NCI-H187 treated with DMSO at 0.1 percent for 48 hours (cell line): ENCODE measurements around the gene ZCCHC24.

Experiments
- DNase-seq: peaks from one replicate; lab custom pipeline; 2025; lab: John Stamatoyannopoulos, UW

Gene ZCCHC24

GRCh38 chr10:79445161-79445976 lies at the start of gene ZCCHC24:
Gene ZCCHC24 (minus strand): TSS chr10:79445624. CDS start chr10:79445440, 184 bp downstream.
- DNase-seq = peak; percentile 22

GRCh38 chr10:79493806-79494205 lies 48.4 kb upstream of the ZCCHC24 start:
- no peak for DNase-seq

GRCh38 chr10:79492839-79493238 lies 47.4 kb upstream of the ZCCHC24 start:
- no peak for DNase-seq

GRCh38 chr10:79492256-79492655 lies 46.8 kb upstream of the ZCCHC24 start:
- DNase-seq = no peak

- no peak for DNase-seq
Measured at GRCh38 chr10:79491143-79491835, 45.9 kb upstream of the ZCCHC24 start.

- DNase-seq = no peak
Measured at GRCh38 chr10:79490400-79491142, 45.1 kb upstream of the ZCCHC24 start.

GRCh38 chr10:79488870-79489269 lies 43.4 kb upstream of the ZCCHC24 start:
- no peak for DNase-seq

- DNase-seq = no peak
Measured at GRCh38 chr10:79488336-79488735, 42.9 kb upstream of the ZCCHC24 start.

- DNase-seq = no peak
Measured at GRCh38 chr10:79487296-79488194, 42.1 kb upstream of the ZCCHC24 start.

GRCh38 chr10:79484476-79484875 lies 39.1 kb upstream of the ZCCHC24 start:
- no peak for DNase-seq

- DNase-seq = no peak
Measured at GRCh38 chr10:79483948-79484347, 38.5 kb upstream of the ZCCHC24 start.

- no peak for DNase-seq
Measured at GRCh38 chr10:79483299-79483698, 37.9 kb upstream of the ZCCHC24 start.

GRCh38 chr10:79482741-79483140 lies 37.3 kb upstream of the ZCCHC24 start:
- no peak for DNase-seq

GRCh38 chr10:79482304-79482703 lies 36.9 kb upstream of the ZCCHC24 start:
- DNase-seq = no peak

- no peak for DNase-seq
Measured at GRCh38 chr10:79479283-79479909, 34.0 kb upstream of the ZCCHC24 start.

- no peak for DNase-seq
Measured at GRCh38 chr10:79477456-79477855, 32.0 kb upstream of the ZCCHC24 start.

GRCh38 chr10:79476645-79477044 lies 31.2 kb upstream of the ZCCHC24 start:
- no peak for DNase-seq

GRCh38 chr10:79475877-79476276 lies 30.5 kb upstream of the ZCCHC24 start:
- DNase-seq = no peak

GRCh38 chr10:79475119-79475653 lies 29.8 kb upstream of the ZCCHC24 start:
- no peak for DNase-seq

- DNase-seq = no peak
Measured at GRCh38 chr10:79473496-79474095, 28.2 kb upstream of the ZCCHC24 start.
